Activated T-cell treated with anti-CD3 and anti-CD28 coated beads, Interleukin-2, amount 50 U/mL, for 1 hour (primary cell): ENCODE measurements around the gene WIPI1.
A peak's percentile ranks its signal among the peaks of the same experiment; 100 is the strongest.

Experiments
- DNase-seq: peaks from one replicate; pipeline ENCODE4 v3.0.0-alpha.2; 2020

The WIPI1 gene

GRCh38 chr17:68460146-68460545 lies 2.9 kb upstream of the WIPI1 start:
- no peak for DNase-seq

- DNase-seq: no peak
These were observed 1.8 kb upstream of the WIPI1 start for GRCh38 chr17:68459037-68459639.

GRCh38 chr17:68458260-68459036 lies 1.2 kb upstream of the WIPI1 start:
- no peak for DNase-seq

- peak; percentile 99 for DNase-seq
These were observed 403 bp upstream of the WIPI1 start for GRCh38 chr17:68457539-68458259.

GRCh38 chr17:68456339-68457167 lies 743 bp downstream of the WIPI1 start:
- no peak for DNase-seq

- DNase-seq: no peak
These were observed 1.4 kb downstream of the WIPI1 start for GRCh38 chr17:68455901-68456338.

- no peak for DNase-seq
These were observed 3.2 kb downstream of the WIPI1 start for GRCh38 chr17:68453991-68454665.

- DNase-seq: no peak
These were observed 4.5 kb downstream of the WIPI1 start for GRCh38 chr17:68452724-68453290.

GRCh38 chr17:68451670-68452354 lies 5.5 kb downstream of the WIPI1 start:
- no peak for DNase-seq

- DNase-seq: no peak
These were observed 6.5 kb downstream of the WIPI1 start for GRCh38 chr17:68450801-68451200.

GRCh38 chr17:68450391-68450790 lies 6.9 kb downstream of the WIPI1 start:
- DNase-seq: no peak

- no peak for DNase-seq
These were observed 8.1 kb downstream of the WIPI1 start for GRCh38 chr17:68449021-68449739.

- no peak for DNase-seq
These were observed 10.7 kb downstream of the WIPI1 start for GRCh38 chr17:68446626-68447041.

GRCh38 chr17:68445671-68446070 lies 11.6 kb downstream of the WIPI1 start:
- DNase-seq: no peak

GRCh38 chr17:68443972-68444464 lies 13.3 kb downstream of the WIPI1 start:
- no peak for DNase-seq

GRCh38 chr17:68441070-68441770 lies 16.1 kb downstream of the WIPI1 start:
- DNase-seq: no peak

- DNase-seq: no peak
These were observed 16.8 kb downstream of the WIPI1 start for GRCh38 chr17:68440526-68440925.

GRCh38 chr17:68439656-68440290 lies 17.5 kb downstream of the WIPI1 start:
- DNase-seq: no peak
